ENCODE results near the gene FHL3.

The FHL3 gene

DNA sequence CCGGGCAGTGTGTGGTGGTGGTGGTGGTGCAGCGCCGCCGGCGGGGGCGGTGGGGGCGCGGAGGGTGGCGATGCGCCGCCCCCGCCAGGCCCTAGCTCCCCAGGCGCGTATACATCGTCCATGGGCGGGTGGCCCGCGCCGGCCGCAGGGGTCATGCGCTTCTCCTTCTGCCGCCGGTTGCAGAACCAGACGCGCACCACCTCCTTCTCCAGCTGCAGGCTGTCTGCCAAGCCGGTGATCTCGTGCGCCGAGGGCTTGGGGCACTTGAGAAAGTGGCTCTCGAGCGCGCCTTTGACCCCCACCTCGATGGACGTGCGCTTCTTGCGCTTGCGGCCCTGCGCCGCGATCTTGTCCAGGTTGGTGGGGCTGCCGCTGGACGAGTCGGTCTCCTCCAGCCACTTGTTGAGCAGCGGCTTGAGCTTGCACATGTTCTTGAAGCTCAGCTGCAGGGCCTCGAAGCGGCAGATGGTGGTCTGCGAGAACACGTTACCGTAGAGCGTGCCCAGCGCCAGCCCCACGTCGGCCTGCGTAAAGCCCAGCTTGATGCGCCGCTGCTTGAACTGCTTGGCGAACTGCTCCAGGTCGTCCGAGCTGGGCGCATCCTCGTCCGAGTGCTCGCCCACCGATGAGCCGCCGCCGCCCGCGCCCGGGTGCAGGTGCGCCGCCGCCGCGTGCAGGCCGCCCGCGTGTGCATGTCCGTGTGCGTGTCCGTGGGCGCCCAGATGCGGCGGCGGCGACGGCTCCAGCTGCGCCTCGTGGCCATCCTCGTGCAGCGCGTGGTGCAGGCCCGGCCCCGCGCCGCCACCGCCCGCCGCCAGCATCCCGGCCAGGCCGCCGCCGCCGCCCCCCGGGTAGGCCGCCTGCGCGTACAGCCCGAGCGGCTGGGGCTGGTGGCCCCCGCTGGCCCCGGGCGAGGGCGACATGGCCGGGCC lies 40.4 kb upstream of the FHL3 start:
- no peaks in the 10 kb centered on the region for H4K20me1 ChIP-seq (ENCODE audit: insufficient read depth)
- no peak overlapping the region for H3K9ac ChIP-seq
- no peak overlapping the region for H3K4me3 ChIP-seq (IDR thresholded peaks at IDR 0.05; ENCODE audit: insufficient read depth, low read depth, low read length)
- no peaks in the 10 kb centered on the region for H3K79me2 ChIP-seq (ENCODE audit: insufficient read depth, low read depth)
- no peak overlapping the region for H3K4me2 ChIP-seq
- H3K27ac ChIP-seq = no peak overlapping the region
- H3K36me3 ChIP-seq (ENCODE audit: insufficient read depth) = no peaks in the 10 kb centered on the region
- peaks cover 4% of the 10 kb centered on the region; the same call in 1 of the 2 replicates for H3K27me3 ChIP-seq (ENCODE audit: insufficient read depth, low read depth)
- no peaks in the 10 kb centered on the region for H3K4me1 ChIP-seq (ENCODE audit: low read depth, poor library complexity, severe bottlenecking)
- TF ChIP-seq, protein P1, sequence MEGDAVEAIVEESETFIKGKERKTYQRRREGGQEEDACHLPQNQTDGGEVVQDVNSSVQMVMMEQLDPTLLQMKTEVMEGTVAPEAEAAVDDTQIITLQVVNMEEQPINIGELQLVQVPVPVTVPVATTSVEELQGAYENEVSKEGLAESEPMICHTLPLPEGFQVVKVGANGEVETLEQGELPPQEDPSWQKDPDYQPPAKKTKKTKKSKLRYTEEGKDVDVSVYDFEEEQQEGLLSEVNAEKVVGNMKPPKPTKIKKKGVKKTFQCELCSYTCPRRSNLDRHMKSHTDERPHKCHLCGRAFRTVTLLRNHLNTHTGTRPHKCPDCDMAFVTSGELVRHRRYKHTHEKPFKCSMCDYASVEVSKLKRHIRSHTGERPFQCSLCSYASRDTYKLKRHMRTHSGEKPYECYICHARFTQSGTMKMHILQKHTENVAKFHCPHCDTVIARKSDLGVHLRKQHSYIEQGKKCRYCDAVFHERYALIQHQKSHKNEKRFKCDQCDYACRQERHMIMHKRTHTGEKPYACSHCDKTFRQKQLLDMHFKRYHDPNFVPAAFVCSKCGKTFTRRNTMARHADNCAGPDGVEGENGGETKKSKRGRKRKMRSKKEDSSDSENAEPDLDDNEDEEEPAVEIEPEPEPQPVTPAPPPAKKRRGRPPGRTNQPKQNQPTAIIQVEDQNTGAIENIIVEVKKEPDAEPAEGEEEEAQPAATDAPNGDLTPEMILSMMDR (conservative IDR thresholded peaks at IDR 0.05; ENCODE audit: low read depth, low read length) = no peak
- no peak overlapping the region for H2AFZ ChIP-seq (ENCODE audit: low read depth)

DNA sequence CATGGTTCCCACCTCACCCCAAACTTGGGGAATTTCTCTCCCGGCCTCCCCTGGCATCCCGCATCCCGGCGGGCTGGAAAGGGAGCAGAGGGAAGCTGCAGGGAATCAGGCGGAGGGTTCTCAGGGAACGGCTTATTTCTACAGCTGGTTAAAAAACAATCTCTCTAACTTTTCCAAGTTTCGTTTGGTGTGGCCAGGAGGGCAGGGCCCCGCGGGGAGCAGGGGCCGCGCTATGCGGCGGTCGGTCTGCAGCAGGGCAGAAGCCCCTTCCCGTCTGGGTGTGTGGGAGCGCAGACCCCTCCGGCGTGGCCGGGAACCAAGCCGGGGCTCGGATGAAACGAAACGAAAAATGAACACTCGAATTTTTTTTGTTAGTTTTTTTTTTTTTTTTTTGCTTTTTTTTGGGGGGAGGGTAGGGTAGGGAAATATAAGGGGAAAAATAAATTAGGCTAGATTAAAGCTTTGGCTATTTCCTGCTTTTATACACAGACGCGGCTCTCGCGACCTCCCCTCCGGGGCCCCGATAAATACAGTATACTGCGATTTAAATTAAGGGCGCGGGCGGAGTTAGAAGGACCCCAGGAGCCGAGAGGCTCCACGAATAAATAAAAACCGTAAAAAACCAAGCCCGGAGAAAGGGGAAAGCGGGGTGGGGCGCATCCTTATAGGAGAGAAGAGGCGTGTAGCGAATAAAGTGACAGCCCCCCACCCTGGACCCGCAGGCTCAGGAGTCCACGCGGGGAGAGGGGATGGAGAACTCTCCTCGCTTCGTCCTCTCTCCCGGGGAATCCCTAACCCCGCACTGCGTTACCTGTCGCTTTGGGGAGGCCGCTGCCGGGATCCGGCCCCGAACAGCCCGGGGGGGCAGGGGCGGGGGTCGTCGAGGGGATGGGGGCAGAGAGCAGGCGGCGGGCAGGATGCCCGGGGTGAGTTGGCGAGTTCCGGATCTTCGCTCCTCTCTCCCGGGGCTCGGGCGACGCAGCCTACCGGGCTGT lies 39.2 kb upstream of the FHL3 start:
- Histone ChIP-seq H3K36me3 (ENCODE audit: insufficient read depth) (no peaks in the 10 kb centered on the region), H3K27ac (no peak overlapping the region), H3K4me1 (ENCODE audit: low read depth, poor library complexity, severe bottlenecking) (no peaks in the 10 kb centered on the region), H3K79me2 (ENCODE audit: insufficient read depth, low read depth) (no peaks in the 10 kb centered on the region), H3K27me3 (ENCODE audit: insufficient read depth, low read depth) (peaks cover 4% of the 10 kb centered on the region; the same call in 1 of the 2 replicates), H3K4me3 (IDR thresholded peaks at IDR 0.05; ENCODE audit: insufficient read depth, low read depth, low read length) (no peak overlapping the region), H3K4me2 (no peak overlapping the region), H3K9ac (no peak overlapping the region), H2AFZ (ENCODE audit: low read depth) (no peak overlapping the region), H4K20me1 (ENCODE audit: insufficient read depth) (no peaks in the 10 kb centered on the region)
- TF ChIP-seq, protein P1 (conservative IDR thresholded peaks at IDR 0.05; ENCODE audit: low read depth, low read length) = no peak

DNA sequence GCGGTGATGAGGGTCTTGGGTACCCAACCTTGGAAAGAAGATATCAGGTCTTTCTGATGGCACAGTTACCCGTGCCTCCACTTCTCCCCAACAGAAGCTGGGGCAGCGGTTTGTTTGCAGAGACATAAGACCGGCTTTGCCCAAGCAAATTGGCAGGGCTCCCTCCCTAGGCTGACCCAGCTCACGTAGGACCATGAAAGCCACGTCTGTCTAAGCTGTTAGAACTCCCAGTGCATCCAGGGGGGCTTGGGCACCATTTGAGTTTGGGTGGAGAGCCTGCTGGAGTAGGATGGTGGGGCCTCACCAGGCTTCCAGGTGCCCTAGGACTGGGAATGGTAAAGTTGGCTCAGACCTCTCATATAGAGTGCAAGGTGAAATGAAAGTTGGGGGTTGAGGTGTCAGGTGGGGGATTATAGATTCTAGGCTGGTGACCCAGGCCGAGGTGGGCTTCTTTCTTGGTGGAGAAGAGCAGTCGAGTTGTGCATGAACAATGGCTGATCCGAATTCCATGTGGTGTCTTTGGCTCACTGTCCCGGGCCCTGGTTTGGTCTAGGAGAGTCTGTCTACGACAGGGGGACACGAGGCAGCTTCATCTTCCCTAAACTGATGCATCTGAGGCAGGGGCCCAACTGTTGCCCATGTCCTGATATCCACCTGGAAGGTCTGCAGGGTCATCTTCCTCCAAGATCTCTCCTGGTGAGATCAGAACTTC lies 37.9 kb upstream of the FHL3 start:
- H3K9ac ChIP-seq = no peak overlapping the region
- no peak overlapping the region for H3K27ac ChIP-seq
- H3K4me3 ChIP-seq (IDR thresholded peaks at IDR 0.05; ENCODE audit: insufficient read depth, low read depth, low read length) = no peak overlapping the region
- peaks cover 4% of the 10 kb centered on the region; the same call in 1 of the 2 replicates for H3K27me3 ChIP-seq (ENCODE audit: insufficient read depth, low read depth)
- H3K36me3 ChIP-seq (ENCODE audit: insufficient read depth) = no peaks in the 10 kb centered on the region
- H2AFZ ChIP-seq (ENCODE audit: low read depth) = no peak overlapping the region
- H4K20me1 ChIP-seq (ENCODE audit: insufficient read depth) = no peaks in the 10 kb centered on the region
- H3K79me2 ChIP-seq (ENCODE audit: insufficient read depth, low read depth) = no peaks in the 10 kb centered on the region
- H3K4me2 ChIP-seq = no peak overlapping the region
- TF ChIP-seq, protein P1 (conservative IDR thresholded peaks at IDR 0.05; ENCODE audit: low read depth, low read length) = no peak
- H3K4me1 ChIP-seq (ENCODE audit: low read depth, poor library complexity, severe bottlenecking) = no peaks in the 10 kb centered on the region

Measured in KMS-11 (cell line).